ENCODE results near the gene ZNF444.

- TF ChIP-seq CTCF (IDR thresholded peaks at IDR 0.05 in 4 of 5, conservative IDR thresholded peaks at IDR 0.05 in 1 of 5) (no peak), POLR2A (IDR thresholded peaks at IDR 0.05) (no peak)
These were observed 25.6 kb upstream of the ZNF444 start for GRCh38 chr19:56115490-56115889.

Data from gastrocnemius medialis (tissue), 4 donors.